ENCODE results near the gene ANKS1A. TPM values are rescaled to one million over a fixed set of nuclear protein-coding genes. Genes with fewer than 3 reads are reported as not detected.

The ANKS1A gene
- total and polyA plus RNA-seq, 3 donors from 2014 or later: 44.2 to 96.9 (median 95.9) TPM

GRCh38 chr6:35080821-35081425, 191.9 kb downstream of the ANKS1A start:
- no peaks in the 10 kb centered on the region for H3K36me3 ChIP-seq (ENCODE audit: low read depth, missing control alignments)
- intact Hi-C loops (cut with DNase I; ENCODE audit: low total_unique reads): no loop called here

DNA sequence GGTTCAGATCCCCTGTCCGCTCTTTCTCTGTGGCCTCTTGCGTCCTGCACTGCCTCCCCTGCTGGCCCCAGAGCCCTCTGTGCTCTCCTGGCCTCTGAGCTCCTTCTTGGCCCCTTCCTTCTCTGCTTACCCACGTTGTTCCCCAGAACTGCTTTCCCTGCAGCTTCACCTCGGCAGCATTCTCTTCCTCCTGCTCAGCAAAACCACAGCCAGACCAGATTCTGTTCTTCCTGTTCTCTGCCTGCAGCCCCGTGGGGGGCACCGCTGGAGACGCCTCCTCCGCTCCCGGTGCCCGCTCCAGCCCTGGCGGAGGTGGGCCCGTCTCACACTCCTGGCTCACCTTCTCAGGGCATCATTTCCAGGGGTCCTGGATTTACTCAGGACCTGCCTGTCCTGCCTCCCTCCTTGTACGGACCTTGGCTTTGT, 192.4 kb downstream of the ANKS1A start:
- H3K27ac ChIP-seq: peak overlapping the region in 1 of 2 donors; percentile 18
- TF ChIP-seq POLR2A (IDR thresholded peaks at IDR 0.05) (no peak), CTCF (IDR thresholded peaks at IDR 0.05) (no peak)
- WGBS, 2 donors: 55 to 63% methylated on average over 13 of the region's 13 CpGs
- H3K4me3 ChIP-seq: no peak overlapping the region
- H3K4me1 ChIP-seq: no peaks in the 10 kb centered on the region
- intact Hi-C loops (cut with DNase I; ENCODE audit: low total_unique reads): no loop called here
- H3K36me3 ChIP-seq (ENCODE audit: low read depth, missing control alignments): no peaks in the 10 kb centered on the region
- DNase-seq: no peak
- no peaks in the 10 kb centered on the region for H3K9me3 ChIP-seq
- no peaks in the 10 kb centered on the region for H3K27me3 ChIP-seq

More at GRCh38 chr6:35080821-35081425, 191.9 kb downstream of the ANKS1A start:
- H3K27me3 ChIP-seq: no peaks in the 10 kb centered on the region
- peak overlapping the region in 1 of 2 donors; percentile 18 for H3K27ac ChIP-seq
- no peak for DNase-seq
- WGBS, 2 donors: 80 to 88% methylated on average over 1 to 21 of the region's 21 CpGs
- H3K4me3 ChIP-seq: no peak overlapping the region
- H3K4me1 ChIP-seq: no peaks in the 10 kb centered on the region
- no peak for TF ChIP-seq POLR2A (IDR thresholded peaks at IDR 0.05)
- TF ChIP-seq CTCF (IDR thresholded peaks at IDR 0.05): no peak
- no peaks in the 10 kb centered on the region for H3K9me3 ChIP-seq

GRCh38 chr6:35082046-35082732, 193.1 kb downstream of the ANKS1A start:
- Histone ChIP-seq H3K9me3 (no peaks in the 10 kb centered on the region), H3K36me3 (ENCODE audit: low read depth, missing control alignments) (no peaks in the 10 kb centered on the region), H3K4me1 (no peaks in the 10 kb centered on the region), H3K4me3 (no peak overlapping the region), H3K27me3 (no peaks in the 10 kb centered on the region), H3K27ac (peak overlapping the region in 1 of 2 donors; percentile 18)
- 74 to 79% methylated on average over 17 to 19 of the region's 19 CpGs for WGBS, 2 donors
- no peak for DNase-seq
- TF ChIP-seq POLR2A (IDR thresholded peaks at IDR 0.05) (no peak), CTCF (IDR thresholded peaks at IDR 0.05) (no peak)
- intact Hi-C loops (cut with DNase I; ENCODE audit: low total_unique reads): no loop called here

GRCh38 chr6:35082733-35083403, 193.8 kb downstream of the ANKS1A start:
- Histone ChIP-seq H3K4me1 (peaks cover 5% of the 10 kb centered on the region), H3K27ac (no peak overlapping the region), H3K4me3 (no peak overlapping the region), H3K27me3 (no peaks in the 10 kb centered on the region), H3K9me3 (no peaks in the 10 kb centered on the region), H3K36me3 (ENCODE audit: low read depth, missing control alignments) (no peaks in the 10 kb centered on the region)
- DNase-seq: no peak
- no peak for TF ChIP-seq CTCF (IDR thresholded peaks at IDR 0.05)
- no peak for TF ChIP-seq POLR2A (IDR thresholded peaks at IDR 0.05)
- WGBS, 2 donors: 92 to 93% methylated on average over 12 to 13 of the region's 13 CpGs
- intact Hi-C loops (cut with DNase I; ENCODE audit: low total_unique reads): no loop called here

Measured in testis (tissue), 3 donors.